Stimulated activated CD4-positive, alpha-beta T cell treated with anti-CD3 and anti-CD28 coated beads, TNF-alpha, amount 100 ng/mL, for 1 hour (primary cell): ENCODE results near the gene UMPS.

Experiments
- DNase-seq, 3 donors: peaks; one replicate each; pipeline ENCODE4 v3.0.0-alpha.2; 2020; ENCODE audit warnings: low read depth in 3 of 3, low spot score in 1 of 3

Gene UMPS

DNA sequence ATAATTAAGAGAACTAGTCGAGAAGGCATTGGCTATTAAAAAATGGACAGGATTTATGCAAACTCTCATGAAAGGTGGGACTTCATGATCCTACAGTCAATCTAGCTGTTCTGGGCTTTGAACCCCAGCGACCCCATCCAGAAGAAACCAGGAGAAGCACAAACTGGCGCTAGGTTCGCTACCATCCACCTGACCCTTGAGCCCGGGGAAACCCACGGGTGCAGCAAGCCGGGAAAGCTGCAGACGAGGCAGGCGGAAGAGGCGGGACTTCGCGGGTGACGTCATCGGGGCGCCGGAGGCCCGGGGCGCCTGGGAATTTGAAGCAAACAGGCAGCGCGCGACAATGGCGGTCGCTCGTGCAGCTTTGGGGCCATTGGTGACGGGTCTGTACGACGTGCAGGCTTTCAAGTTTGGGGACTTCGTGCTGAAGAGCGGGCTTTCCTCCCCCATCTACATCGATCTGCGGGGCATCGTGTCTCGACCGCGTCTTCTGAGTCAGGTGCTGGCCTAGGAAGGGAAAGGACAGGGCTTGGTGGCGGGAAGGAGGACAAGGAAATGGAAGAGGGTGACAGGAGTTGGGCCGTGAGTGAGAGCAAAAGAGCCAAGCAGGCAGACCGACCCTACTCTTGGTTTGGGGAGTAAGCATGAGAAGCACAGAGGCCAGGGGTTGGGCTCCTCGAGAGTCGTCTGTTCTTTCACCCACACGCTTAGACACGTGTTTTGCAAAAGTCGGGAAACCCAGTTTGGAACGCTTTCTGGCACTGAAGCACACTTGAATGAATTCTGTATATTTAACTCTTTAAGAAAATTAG is at the start of gene UMPS:
TSS of gene UMPS (plus strand) at position 324 of the 812 bp plus-strand sequence. CDS start at position 344, 20 bp downstream.
- peak; percentile 68 to 93 (median 86) for DNase-seq

DNA sequence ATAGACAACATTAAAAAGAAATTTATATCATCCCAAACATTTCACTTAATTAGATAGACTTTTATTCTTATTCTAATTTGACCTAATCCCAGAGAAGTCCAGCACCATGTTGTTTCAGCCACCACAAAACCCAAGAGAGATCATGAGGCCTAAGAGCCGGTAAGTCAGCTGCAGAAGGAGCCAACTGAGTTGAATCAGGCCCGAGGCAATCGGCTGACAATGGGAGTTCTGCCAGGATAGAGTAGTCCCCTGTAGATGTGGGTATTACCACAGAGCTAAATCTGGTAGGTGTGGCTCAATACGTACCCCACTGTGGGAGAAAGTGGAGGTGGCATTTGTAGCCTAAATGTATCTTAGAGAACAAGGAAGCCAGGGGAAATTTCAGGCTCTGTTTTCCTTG is 49.7 kb upstream of the UMPS start:
- DNase-seq = no peak

DNA sequence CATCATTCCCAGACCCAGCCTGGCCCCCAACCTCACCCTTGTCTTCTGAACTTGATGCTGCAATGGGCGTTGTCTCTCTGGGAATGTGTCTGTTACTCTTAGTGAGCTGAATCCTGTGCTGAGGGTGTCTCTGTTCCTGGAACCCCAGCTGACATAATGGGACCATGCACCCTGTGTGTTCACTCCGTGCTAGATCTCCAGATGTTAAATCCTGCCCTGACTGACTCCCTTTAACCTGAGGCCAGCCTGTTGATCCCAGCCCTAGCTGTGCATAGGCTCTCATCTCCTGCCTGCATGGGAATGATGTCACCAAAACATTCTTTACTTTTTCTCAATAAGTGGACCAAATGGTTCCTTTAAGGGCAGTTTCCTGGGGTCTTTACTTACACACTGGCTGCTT is 48.0 kb upstream of the UMPS start:
- DNase-seq = no peak

DNA sequence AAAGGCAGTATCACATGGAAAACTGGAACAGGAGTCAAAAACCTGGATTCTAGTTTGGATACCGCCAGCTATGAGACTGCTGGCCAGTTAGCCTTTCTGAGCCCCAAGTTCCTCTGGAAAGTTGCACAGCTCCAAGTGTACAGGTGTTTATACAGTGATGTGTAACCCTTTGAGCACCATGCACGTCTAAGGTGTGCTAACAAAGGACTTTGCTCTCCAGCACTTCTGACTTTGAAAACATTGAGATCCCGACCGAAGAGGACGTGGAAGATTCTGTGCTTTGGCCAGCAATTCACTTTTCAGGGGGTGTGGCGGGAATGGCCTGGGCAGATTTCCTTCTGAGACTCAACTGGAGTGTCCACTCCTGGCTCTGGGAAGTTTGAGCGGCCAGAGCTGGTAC is 45.8 kb upstream of the UMPS start:
- DNase-seq = no peak

DNA sequence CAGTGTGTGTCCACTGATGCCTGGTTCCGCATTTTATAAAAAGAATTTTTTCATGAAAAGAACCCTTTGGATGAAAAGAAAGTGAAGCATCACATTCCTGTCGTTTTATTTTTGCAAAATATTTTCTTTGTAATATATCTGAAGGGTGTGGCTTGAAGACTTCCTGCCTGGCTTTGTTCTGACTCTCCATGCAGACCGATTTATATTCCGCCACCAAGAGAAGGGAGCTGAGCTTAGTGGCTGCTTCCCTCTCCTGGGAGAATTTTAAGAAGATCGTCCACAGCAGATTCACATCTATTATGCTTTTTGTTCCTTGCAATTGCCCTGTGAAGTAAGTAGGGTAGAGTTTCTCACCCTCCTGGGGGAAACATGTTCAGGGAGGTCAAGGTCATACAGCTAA is 45.2 kb upstream of the UMPS start:
- DNase-seq = no peak

DNA sequence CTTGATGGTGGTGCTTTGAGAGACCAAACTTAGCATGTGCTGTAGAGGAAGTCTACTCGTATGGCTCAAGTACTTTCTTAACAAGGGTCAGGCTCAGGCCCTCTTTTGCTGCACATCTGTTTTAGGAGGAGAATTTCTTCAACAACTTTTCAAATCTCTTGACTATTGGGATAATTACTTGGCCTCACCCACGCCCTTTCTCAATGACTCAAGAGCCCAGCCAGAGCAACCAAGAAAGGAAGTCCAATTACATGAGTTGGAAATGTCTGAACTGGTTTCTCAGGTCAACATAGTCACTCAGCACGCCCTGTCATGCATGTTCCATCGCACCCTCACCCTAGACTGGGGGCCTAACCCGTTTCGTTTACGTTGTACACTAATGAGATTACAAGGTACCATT is 44.8 kb upstream of the UMPS start:
- no peak for DNase-seq

DNA sequence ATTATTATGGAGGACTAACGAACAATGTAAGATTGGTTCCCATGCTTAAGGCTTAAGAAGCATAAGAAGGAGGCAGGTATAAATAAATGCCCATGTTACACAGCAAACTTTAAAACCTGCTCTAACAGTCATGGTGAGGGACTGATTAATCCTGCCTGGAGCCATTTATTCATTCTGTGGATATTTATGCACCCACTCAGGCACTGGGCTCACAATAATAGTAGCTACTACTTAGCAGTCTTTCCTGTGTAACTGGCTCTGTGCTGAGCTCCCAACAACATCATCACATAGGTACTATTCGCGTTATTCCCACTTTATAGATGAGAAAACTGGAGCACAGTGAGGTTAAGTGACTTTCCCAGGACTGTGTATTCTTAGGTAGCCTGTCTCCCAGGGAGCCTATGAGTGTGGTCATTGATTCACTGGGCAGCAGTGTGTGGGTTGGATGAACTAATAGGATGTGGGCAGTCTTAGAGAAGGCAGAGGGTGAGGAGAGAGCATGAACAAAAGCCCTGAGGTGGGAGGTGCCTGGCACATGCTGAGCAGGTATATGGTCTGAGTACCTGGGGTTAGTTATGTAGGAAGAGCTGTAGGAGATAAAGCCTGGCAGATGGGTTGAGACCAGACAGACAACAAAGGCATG is 44.1 kb upstream of the UMPS start:
- no peak for DNase-seq

DNA sequence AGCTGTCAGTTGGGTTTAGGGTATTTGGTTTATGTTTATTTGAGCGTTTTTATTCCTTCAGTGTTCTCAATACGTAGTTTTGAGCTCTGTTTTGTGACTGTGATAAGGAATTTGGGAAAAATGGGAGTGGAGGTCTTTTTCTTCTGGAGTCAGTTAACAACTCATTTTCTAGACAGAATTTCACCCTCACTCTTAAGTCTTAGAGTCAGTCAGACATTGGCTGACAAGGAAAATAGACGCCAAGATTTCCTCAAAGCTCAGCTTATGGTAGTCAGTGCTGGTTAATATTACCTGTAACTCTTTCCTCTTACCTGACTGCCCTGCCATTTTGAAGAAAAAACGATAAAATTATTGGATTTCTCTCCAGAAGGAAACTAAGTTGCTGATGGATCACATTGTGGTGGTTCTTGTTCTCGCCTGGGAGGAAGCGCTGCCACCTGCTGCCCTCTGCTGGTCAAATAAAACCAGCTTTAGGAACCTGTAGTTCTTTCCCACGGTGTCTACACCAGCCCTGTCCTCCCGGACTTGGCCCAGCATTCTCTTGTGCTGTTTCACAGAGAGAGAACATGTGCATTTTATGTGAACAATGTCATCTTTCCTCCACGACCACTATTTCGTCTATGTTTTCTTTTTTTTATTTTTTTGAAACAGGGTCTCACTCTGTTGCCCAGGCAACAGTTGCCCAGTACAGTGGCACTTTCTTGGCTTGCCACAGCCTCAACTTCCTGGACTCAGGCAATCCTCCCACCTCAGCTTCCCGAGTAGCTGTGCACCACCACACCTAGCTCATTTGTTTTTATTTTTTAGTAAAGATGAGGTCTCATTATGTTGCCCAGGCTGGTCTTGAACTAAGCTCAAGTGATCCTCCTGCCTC is 41.4 kb upstream of the UMPS start:
- peak; percentile 33 to 41 (median 35) for DNase-seq

DNA sequence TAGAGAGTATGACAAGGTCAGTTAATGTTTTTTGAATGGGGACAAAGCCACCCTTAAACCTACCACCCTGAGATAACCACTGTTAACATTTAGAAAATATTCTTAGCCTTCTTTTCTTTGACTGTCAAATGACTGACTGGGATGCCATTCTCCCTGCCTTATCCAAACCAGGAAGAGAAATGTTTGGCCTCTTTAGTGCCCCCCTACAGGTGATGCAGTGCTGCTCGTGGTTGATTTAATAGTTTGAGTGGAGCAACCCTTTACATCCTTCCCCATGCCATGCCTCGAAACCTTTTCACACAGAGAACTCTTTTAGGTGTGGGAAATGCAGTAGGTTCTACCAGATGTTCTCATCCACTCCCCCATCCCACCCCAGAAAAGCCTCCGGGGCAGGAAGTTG is 38.7 kb upstream of the UMPS start:
- DNase-seq = no peak

DNA sequence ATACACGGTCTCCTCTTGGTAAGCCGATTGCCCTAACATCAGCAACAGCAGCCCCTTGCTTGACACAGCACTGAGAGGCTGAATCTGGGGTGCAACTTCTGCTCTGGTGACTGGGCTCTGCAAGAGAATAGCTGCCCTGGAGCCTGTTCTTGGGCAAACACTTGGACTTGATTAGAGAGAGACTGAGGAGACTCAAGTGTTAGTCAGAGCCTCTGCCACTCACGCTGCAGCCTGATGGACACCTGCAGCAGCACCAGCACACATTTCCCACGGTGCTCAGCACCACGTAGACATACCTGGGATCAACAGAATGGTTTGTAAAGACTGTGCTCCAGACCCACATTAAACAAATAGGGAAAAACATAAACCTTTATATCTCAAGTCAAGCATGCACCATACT is 35.8 kb upstream of the UMPS start:
- DNase-seq = no peak

DNA sequence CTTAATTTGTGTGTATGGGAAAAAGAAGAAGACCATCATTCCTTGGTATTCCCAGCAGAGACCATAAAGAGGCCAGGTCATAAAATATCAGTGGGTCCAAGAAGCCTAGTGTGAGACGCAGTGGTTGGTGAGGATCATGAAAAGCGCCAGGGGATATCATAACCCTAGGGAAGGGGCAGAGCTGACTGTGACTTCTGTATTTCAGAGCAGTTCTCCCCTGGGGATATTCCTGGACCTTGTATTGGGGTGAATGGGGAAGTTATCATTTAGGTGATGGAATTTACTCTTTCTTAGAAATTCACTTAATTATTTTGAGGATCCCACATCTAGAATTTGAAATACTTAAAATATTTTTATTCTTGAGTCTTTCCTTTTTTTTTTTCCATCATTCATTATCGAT is 34.9 kb upstream of the UMPS start:
- no peak for DNase-seq

DNA sequence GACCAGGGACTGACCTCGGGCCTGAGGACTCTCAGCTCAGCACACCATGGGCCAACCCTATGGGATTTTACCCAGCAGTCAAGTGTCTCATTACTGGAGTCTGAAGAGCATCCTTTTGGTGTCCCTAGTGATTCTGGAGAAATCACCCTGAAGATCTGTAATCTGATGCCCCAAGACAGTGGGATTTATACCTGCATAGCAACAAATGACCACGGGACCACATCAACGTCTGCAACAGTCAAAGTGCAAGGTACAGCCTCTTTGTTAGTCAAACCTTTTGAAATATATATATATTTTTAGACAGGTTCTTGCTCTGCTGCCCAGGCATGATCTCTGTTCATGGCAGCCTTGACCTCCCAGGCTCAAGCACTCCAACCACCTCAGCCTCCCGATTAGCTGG is 34.2 kb upstream of the UMPS start:
- DNase-seq = no peak

DNA sequence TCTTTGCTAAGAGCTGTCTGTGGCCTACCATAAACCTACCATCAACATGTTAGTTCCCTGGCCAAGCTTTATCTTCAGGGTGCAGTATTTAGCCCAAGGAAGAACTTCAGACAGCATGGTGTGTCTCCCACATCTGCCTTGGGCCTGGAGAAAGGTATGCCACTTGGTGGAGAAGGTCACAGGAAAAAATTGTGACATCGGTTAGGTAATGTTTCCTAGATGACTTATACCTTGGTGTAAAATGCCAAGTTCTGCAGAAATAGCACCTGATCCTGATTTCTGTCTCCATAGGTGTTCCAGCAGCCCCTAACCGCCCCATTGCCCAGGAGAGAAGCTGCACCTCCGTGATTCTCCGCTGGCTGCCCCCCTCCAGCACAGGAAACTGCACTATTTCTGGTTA is 33.0 kb upstream of the UMPS start:
- DNase-seq = no peak

DNA sequence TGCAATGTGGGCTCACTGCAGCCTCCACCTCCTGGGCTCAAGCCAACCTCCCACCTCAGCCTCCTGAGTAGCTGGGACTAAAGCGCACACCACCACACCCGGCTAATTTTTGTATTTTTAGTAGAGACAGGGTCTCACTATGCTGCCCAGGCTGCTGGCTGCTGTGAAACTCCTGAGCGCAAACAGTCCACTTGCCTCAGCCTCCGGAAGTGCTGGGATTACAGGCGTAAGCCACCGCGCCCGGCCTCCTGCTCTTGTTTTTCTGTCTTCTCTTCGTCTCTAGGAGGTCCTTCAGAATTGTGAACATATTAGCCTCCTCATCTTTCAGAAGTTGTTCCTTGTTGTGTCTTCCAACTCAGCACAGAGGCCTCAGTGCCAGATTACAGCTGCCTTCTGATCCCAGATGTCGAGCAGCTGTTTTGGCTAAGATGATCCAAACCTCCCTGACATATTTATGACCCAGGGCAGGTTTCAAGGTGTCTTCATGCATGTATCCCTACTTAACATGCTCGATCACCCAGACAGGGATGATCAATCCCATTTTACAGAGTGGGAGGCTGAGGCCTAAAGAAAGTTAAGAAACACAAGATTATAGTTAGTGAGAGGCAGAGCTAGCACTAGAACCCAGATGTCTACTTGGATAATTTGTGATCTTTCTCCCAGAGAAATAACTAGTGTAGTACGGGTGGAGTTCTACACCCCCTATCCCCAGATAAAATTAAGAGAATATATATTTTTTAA is 32.1 kb upstream of the UMPS start:
- no peak for DNase-seq

DNA sequence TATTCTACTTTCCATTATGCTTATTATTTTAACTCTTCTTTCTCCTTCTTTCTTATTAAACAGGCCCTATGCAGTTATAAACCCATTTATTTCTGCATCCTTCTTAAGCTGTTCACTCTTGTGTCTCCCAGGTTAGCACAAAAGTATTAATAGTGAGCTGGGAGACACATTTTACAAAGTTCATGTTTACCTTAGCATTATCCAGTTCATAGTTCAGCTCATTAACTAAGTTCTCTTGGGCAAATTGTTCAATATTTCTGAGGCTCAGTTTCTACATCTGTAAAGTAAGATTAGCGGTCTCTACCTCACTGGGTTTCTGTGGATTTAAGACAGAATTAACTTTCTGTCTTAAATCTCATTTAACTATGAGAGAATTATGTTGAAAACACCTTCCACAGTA is 31.2 kb upstream of the UMPS start:
- DNase-seq = no peak

DNA sequence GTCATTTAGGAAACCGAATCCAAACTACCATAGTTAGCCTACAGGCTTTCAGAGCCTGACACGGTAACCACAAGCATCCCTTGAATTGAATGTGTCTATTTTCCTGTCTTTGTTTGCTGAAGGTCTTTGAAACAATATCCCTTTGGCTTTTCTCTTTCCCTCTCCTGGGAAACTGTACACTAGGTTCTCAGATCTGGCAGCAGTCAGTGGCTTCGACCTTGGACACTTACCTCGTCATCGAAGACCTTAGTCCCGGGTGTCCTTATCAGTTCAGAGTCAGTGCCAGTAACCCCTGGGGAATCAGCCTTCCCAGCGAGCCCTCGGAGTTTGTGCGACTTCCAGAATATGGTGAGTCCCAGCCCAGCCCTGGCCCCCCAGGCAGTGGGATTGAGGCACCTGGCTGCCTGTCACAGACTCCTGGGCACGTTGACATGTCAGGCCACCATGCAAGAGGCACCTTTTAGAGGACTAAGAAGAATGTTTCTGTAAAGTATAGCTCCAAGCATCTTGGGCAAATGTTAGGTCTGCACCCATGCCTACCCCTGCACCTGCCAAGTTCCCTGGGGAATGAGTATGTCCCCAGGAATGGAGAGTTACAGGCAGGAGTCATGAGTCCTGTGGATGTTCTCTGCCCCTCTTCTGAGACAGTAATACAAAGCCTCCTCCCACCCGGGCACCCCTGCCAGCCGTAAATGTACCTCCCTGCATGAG is 30.4 kb upstream of the UMPS start:
- no peak for DNase-seq

DNA sequence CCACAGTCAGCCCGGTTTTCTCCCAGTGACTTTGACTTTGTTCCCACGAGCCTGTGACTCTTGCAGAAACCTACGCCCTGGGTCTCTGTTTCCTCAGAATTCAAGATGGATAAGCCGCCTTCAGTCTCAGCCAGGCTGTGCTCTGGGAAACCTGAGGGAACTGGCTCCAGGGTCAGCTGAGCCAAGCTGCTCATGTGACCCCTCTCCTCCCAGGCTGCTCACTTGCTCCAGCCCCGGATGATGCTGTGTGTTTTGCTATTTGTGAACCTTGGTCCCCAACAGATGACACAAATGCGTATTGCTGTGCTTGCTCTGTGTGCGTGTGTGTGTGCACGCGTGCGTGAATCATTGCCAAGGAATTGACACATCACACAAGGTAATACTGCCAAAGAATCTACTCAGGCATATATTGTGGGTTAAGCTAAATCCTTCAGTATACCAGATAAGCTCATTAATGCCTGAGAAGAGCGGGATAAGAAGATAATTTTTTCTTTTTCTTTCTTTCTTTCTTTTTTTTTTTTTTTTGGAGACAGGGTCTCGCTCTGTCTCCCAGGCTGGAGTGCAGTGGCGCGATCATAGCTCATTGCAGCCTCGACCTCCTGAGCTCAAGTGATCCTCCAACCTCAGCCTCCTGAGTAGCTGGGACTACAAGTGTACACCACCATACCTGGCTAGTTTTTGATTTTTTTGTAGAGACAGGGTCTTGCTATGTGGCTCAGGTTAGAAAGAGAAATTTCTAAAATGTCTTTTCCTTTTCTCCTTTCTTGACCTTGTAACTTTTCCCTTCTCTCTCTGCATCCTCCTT is 29.2 kb upstream of the UMPS start:
- no peak for DNase-seq

DNA sequence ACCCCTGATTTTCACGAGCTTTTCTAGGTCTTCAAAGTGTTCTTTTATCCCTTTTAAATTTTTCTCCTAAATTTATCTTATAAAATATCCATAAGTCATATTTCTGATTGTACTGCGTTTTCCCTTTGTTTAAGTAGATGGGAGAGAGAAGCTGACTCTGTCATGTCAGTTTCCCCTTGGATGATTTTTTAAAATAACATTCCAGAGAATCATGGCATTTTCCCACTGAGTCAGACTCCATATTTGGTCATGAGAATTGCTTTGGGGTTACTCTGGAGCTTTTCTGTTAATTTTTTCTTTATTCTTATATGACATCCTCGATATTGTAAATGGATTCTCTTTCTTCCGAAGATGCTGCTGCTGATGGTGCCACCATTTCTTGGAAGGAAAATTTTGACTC is 28.6 kb upstream of the UMPS start:
- no peak for DNase-seq

DNA sequence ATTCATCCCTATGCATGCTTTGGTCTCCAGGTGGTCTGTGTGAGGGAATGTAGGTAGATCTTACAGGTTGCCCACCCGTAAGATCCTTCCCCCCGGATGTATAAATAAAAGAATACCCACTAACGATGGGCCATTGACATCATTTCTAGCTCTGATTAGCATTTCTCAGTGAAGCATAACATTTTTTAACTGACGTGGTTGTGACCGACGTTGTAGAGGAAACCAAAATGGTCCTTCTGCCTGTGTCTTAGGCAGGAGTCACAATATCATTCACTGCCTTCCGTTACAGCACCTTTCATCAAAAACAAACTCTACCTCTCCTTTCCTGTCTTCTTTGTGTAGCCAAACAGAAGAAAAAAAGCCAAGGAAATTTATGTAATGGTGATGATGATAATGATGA is 27.3 kb upstream of the UMPS start:
- no peak for DNase-seq

DNA sequence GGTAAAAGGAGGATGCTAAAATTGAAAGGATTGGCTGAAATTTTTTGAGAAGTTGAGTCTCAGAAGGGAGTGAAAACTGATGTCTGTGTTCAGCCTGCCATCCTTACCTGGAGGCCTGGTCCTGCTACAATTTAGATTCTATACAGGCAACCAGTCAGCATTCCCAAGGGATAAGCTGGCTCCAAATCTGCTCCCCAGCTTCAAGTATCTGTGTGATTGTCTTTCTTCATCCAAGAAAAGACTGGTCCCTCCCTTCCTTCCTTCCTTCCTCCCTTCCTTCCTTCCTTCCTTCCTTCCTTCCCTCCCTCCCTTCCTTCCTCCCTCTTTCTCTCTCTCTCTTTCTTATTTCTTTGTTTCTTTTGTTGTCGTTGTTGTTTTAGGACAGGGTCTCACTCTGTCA is 24.7 kb upstream of the UMPS start:
- no peak for DNase-seq
